IMR-90 (cell line): Measurements from ENCODE around the gene ADCY5. TPM values are rescaled to one million over a fixed set of nuclear protein-coding genes. Genes with fewer than 3 reads are reported as not detected.

Experiments
- ATAC-seq: fragments of 200-7000 bp; cut with Tn5 transposase; 2 replicates; pipeline ENCODE4 v1.9.1; 2020; ENCODE audit warnings: low read depth, mild to moderate bottlenecking, moderate library complexity
- BruUV-seq: library from RNA; stranded (reverse); fragments of 400-500 nt; replicated peaks from 2 replicates; lab custom pipeline; 2021; lab: Mats Ljungman, UMichigan
- CTCF ChIA-PET: fragments of 300-600 bp; formaldehyde crosslinking; extraction: SDS; loops from one replicate; lab custom pipeline; 2021; ENCODE audit warnings: antibody characterized with exemption; lab: Yijun Ruan, JAX
- POLR2A ChIA-PET: fragments of 300-600 bp; sonication (Branson Sonifier 250); formaldehyde crosslinking; loops from one replicate; lab custom pipeline; 2022; ENCODE audit warnings: antibody characterized with exemption; ENCODE audit not compliant: unreplicated experiment; lab: Charles Lee
- DNase-seq: peaks from one replicate; pipeline ENCODE4 v3.0.0; 2013
- H2AFZ ChIP-seq: replicated peaks from 2 replicates; pipeline ENCODE3; 2013; ENCODE audit warnings: low read length, mild to moderate bottlenecking; ENCODE audit not compliant: poor library complexity
- H2AK5ac ChIP-seq: 2 replicates; pipeline ENCODE4 v1.6.1; 2013; ENCODE audit warnings: low read depth, low read length, inconsistent platforms
- H2AK9ac ChIP-seq: replicated peaks from 2 replicates; pipeline ENCODE3; 2013; ENCODE audit warnings: mild to moderate bottlenecking, low read depth, low read length, moderate library complexity; ENCODE audit not compliant: poor library complexity
- H2BK120ac ChIP-seq: 2 replicates; pipeline ENCODE4 v1.6.1; 2013; ENCODE audit warnings: low read depth, low read length, inconsistent platforms
- H2BK15ac ChIP-seq: 3 replicates; pipeline ENCODE4 v1.6.1; 2013; ENCODE audit warnings: low read depth, low read length, inconsistent platforms
- H2BK20ac ChIP-seq: 2 replicates; pipeline ENCODE4 v1.6.1; 2013; ENCODE audit warnings: low read depth, mild to moderate bottlenecking, inconsistent platforms, low read length, moderate library complexity
- H2BK5ac ChIP-seq: 2 replicates; pipeline ENCODE4 v1.6.1; 2013; ENCODE audit warnings: mild to moderate bottlenecking, low read depth, low read length, inconsistent platforms; ENCODE audit not compliant: poor library complexity, severe bottlenecking
- H3K14ac ChIP-seq: replicated peaks from 2 replicates; pipeline ENCODE4 v1.6.1; 2013; ENCODE audit warnings: low read depth, low read length, inconsistent platforms
- H3K18ac ChIP-seq: 2 replicates; pipeline ENCODE4 v1.6.1; 2013; ENCODE audit warnings: low read depth, low read length, control low read depth
- H3K23ac ChIP-seq: 2 replicates; pipeline ENCODE4 v1.6.1; 2013; ENCODE audit warnings: low read depth, low read length, inconsistent platforms
- H3K27ac ChIP-seq: 2 replicates; pipeline ENCODE4 v1.5.1; 2013; ENCODE audit warnings: mild to moderate bottlenecking, control low read depth, low read length; ENCODE audit not compliant: insufficient read depth
- H3K27me3 ChIP-seq: 2 replicates; pipeline ENCODE4 v1.6.1; 2013; ENCODE audit warnings: low read length; ENCODE audit not compliant: control insufficient read depth, insufficient read depth
- H3K36me3 ChIP-seq: 2 replicates; pipeline ENCODE4 v1.6.1; 2013; ENCODE audit warnings: low read length, mixed read lengths; ENCODE audit not compliant: control insufficient read depth, insufficient read depth
- H3K4ac ChIP-seq: 2 replicates; pipeline ENCODE4 v1.6.1; 2013; ENCODE audit warnings: low read depth, low read length, inconsistent platforms
- H3K4me1 ChIP-seq: 2 replicates; pipeline ENCODE4 v1.6.1; 2013; ENCODE audit warnings: low read length, mixed read lengths; ENCODE audit not compliant: control insufficient read depth, insufficient read depth
- H3K4me2 ChIP-seq: 2 replicates; pipeline ENCODE4 v1.6.1; 2013; ENCODE audit warnings: low read depth, mild to moderate bottlenecking, control low read depth, low read length, moderate library complexity
- H3K4me3 ChIP-seq: 2 replicates; pipeline ENCODE4 v1.5.1; 2013; ENCODE audit warnings: low read depth, mild to moderate bottlenecking, control low read depth, low read length, moderate library complexity; ENCODE audit not compliant: insufficient read depth
- H3K56ac ChIP-seq: 2 replicates; pipeline ENCODE4 v1.6.1; 2013; ENCODE audit warnings: low read length, inconsistent platforms; ENCODE audit not compliant: insufficient read depth; ENCODE audit errors: extremely low read depth
- H3K79me1 ChIP-seq, 2 experiments: 2 replicates each; pipeline ENCODE4 v1.6.1; 2013; ENCODE audit warnings: low read length in 2 of 2, inconsistent platforms in 1 of 2, low read depth in 1 of 2
- H3K9ac ChIP-seq: 2 replicates; pipeline ENCODE4 v1.6.1; 2013; ENCODE audit warnings: low read depth, low read length, control low read depth
- H3K9me1 ChIP-seq: 2 replicates; pipeline ENCODE4 v1.6.1; 2013; ENCODE audit warnings: low read length, inconsistent platforms; ENCODE audit not compliant: insufficient read depth
- H3K9me3 ChIP-seq: 2 replicates; pipeline ENCODE4 v1.6.1; 2013; ENCODE audit warnings: low read length; ENCODE audit not compliant: control insufficient read depth, insufficient read depth
- H4K20me1 ChIP-seq: 2 replicates; pipeline ENCODE4 v1.6.1; 2013; ENCODE audit warnings: low read length, inconsistent platforms; ENCODE audit not compliant: insufficient read depth
- H4K5ac ChIP-seq: 2 replicates; pipeline ENCODE4 v1.6.1; 2013; ENCODE audit warnings: mild to moderate bottlenecking, low read depth, low read length, control low read depth
- H4K8ac ChIP-seq, 2 experiments: 2 replicates each; pipeline ENCODE4 v1.6.1; 2013; ENCODE audit warnings: low read depth in 2 of 2, low read length in 2 of 2, control low read depth in 1 of 2, inconsistent platforms in 1 of 2
- H4K91ac ChIP-seq: 2 replicates; pipeline ENCODE4 v1.6.1; 2013; ENCODE audit warnings: low read depth, low read length, inconsistent platforms; ENCODE audit not compliant: insufficient read depth
- FOS ChIP-seq: fragments of 150-350 bp; IDR thresholded peaks from 2 replicates; pipeline ENCODE4 v1.6.1; 2016; ENCODE audit warnings: low read depth, low read length
- MAFK ChIP-seq: IDR thresholded peaks from 2 replicates; pipeline ENCODE4 v1.6.1; 2012; ENCODE audit warnings: low read depth, low read length, improper control_type of control experiment
- MAZ ChIP-seq: IDR thresholded peaks from 2 replicates; pipeline ENCODE4 v1.6.1; 2012; ENCODE audit warnings: low read depth, mild to moderate bottlenecking, low read length, improper control_type of control experiment, moderate library complexity, borderline replicate concordance
- MXI1 ChIP-seq: IDR thresholded peaks from 2 replicates; pipeline ENCODE4 v1.6.1; 2012; ENCODE audit warnings: low read depth, mild to moderate bottlenecking, low read length, moderate library complexity, borderline replicate concordance
- POLR2A ChIP-seq: IDR thresholded peaks from 2 replicates; pipeline ENCODE4 v1.6.1; 2012; ENCODE audit warnings: mild to moderate bottlenecking, low read depth, low read length
- RCOR1 ChIP-seq: IDR thresholded peaks from 2 replicates; pipeline ENCODE4 v1.6.1; 2012; ENCODE audit warnings: mild to moderate bottlenecking, low read length, improper control_type of control experiment; ENCODE audit not compliant: insufficient replicate concordance
- WGBS, 2 experiments: methylation state at CpG; one replicate each; pipeline versions ENCODE4 v1.1.5 to v1.1.7; 2013; ENCODE audit warnings: missing lambda C conversion rate in 2 of 2; ENCODE audit not compliant: insufficient read length in 1 of 2; ENCODE audit errors: extremely low coverage in 2 of 2; 5-methylcytosine and 5-hydroxymethylcytosine counted together
- dilution Hi-C: fragments of 300-500 bp; cut with HindIII; formaldehyde crosslinking; loops from one replicate; pipeline ENCODE4 v1.14.3; 2018; ENCODE audit warnings: low sequenced_read_pairs; ENCODE audit not compliant: unreplicated experiment
- in situ Hi-C: fragments of 300-500 bp; cut with MboI; formaldehyde crosslinking; loops from 3 replicates; pipeline ENCODE4 v1.14.3; 2019; ENCODE audit warnings: low sequenced_read_pairs, inconsistent platforms, mixed read lengths
- intact Hi-C: fragments of 100-400 bp; cut with micrococcal nuclease; formaldehyde crosslinking; loops from 2 replicates; pipeline ENCODE4 v1.10.0; 2022
- polyA plus RNA-seq, 3 experiments: library from polyadenylated mRNA; depleted of rRNA; stranded (reverse); fragments of >200 nt; gene quantifications; 2 replicates each; pipeline ENCODE4 v1.2.3, GENCODE V29; 2012; ENCODE audit warnings: low replicate concordance in 1 of 3
- total RNA-seq: library from RNA; depleted of rRNA; stranded (reverse); fragments of >200 nt; gene quantifications from 2 replicates; pipeline ENCODE4 v1.2.3, GENCODE V29; 2012

Gene ADCY5
- total and polyA plus RNA-seq, 2 of the 4 experiments (the other 2 are of a cell fraction) = 0.14 to 0.18 TPM

GRCh38 chr3:123347691-123348264, 101.1 kb downstream of the ADCY5 start:
- no TSS peak for BruUV-seq
- Histone ChIP-seq H3K56ac (no peak overlapping the region), H3K9me1 (peaks cover 3% of the 10 kb centered on the region; the same call in 1 of the 2 replicates), H2AK5ac (no peak overlapping the region), H3K79me1 (no peaks in the 10 kb centered on the region), H3K4ac (no peak overlapping the region), H3K36me3 (no peaks in the 10 kb centered on the region), H4K8ac (no peak overlapping the region), H3K4me2 (no peak overlapping the region), H3K4me3 (no peak overlapping the region), H4K20me1 (no peaks in the 10 kb centered on the region; the same call in 1 of the 2 replicates), H3K14ac (no peak overlapping the region; the same call in 1 of the 2 replicates), H2BK120ac (no peak overlapping the region), H3K27ac (no peak overlapping the region), H4K91ac (no peak overlapping the region), H3K18ac (no peak overlapping the region), H2AFZ (no peak overlapping the region), H2BK15ac (no peak overlapping the region), H3K9ac (no peak overlapping the region), H3K27me3 (peaks cover 70% of the 10 kb centered on the region), H3K9me3 (no peaks in the 10 kb centered on the region), H2BK5ac (no peak overlapping the region), H4K5ac (no peak overlapping the region), H3K4me1 (no peaks in the 10 kb centered on the region; the same call in 1 of the 2 replicates), H3K23ac (no peak overlapping the region), H2BK20ac (no peak overlapping the region), H2AK9ac (no peak overlapping the region)
- intact Hi-C loops (no loop called here), in situ Hi-C loops (no loop called here), dilution Hi-C loops (no loop called here)
- ATAC-seq = no peak
- no peak for DNase-seq
- POLR2A ChIA-PET = no interaction called here
- CTCF ChIA-PET = no interaction called here
- TF ChIP-seq MAFK (no peak), FOS (no peak), RCOR1 (no peak), MAZ (no peak), POLR2A (no peak), MXI1 (no peak)
- 80% methylated on average over 1 of the region's 15 CpGs; no CpG with 5 or more reads in 1 of the 2 experiments for WGBS, 2 experiments
